ENCODE results near the gene NOSIP.
"Not testable (repeated sequence)": the region's sequence is repeated elsewhere in the genome, so short reads cannot be mapped to it uniquely, and the experiment has no call there.

Gene NOSIP

GRCh38 chr19:49580264-49581006, at the start of gene NOSIP:
Gene NOSIP, minus strand, starts transcription at chr19:49580556. Its CDS starts 19,865 bp downstream, at chr19:49560691.
- peak; percentile 96 for DNase-seq

- no peak for DNase-seq
Measured at GRCh38 chr19:49629659-49630058, 49.3 kb upstream of the NOSIP start.

- no peak for DNase-seq
Measured at GRCh38 chr19:49626226-49626625, 45.9 kb upstream of the NOSIP start.

- no peak for DNase-seq
Measured at GRCh38 chr19:49624967-49625910, 44.9 kb upstream of the NOSIP start.

GRCh38 chr19:49617860-49618259, 37.5 kb upstream of the NOSIP start:
- not testable (repeated sequence) for DNase-seq

GRCh38 chr19:49616945-49617344, 36.6 kb upstream of the NOSIP start:
- no peak for DNase-seq

- no peak for DNase-seq
Measured at GRCh38 chr19:49616532-49616931, 36.2 kb upstream of the NOSIP start.

GRCh38 chr19:49615861-49616260, 35.5 kb upstream of the NOSIP start:
- DNase-seq = no peak

GRCh38 chr19:49614096-49614833, 33.9 kb upstream of the NOSIP start:
- DNase-seq = peak; percentile 68

GRCh38 chr19:49613374-49613773, 33.0 kb upstream of the NOSIP start:
- no peak for DNase-seq

- DNase-seq = no peak
Measured at GRCh38 chr19:49609499-49610092, 29.2 kb upstream of the NOSIP start.

- DNase-seq = no peak
Measured at GRCh38 chr19:49605605-49606004, 25.2 kb upstream of the NOSIP start.

- DNase-seq = no peak
Measured at GRCh38 chr19:49602806-49603205, 22.4 kb upstream of the NOSIP start.

GRCh38 chr19:49601482-49602038, 21.2 kb upstream of the NOSIP start:
- DNase-seq = no peak

GRCh38 chr19:49599378-49600295, 19.3 kb upstream of the NOSIP start:
- no peak for DNase-seq

- no peak for DNase-seq
Measured at GRCh38 chr19:49597703-49597974, 17.3 kb upstream of the NOSIP start.

- no peak for DNase-seq
Measured at GRCh38 chr19:49596954-49597702, 16.8 kb upstream of the NOSIP start.

GRCh38 chr19:49596407-49596806, 16.1 kb upstream of the NOSIP start:
- DNase-seq = no peak

GRCh38 chr19:49595819-49596404, 15.6 kb upstream of the NOSIP start:
- DNase-seq = no peak

Data from activated CD8-positive, alpha-beta memory T cell treated with anti-CD3 and anti-CD28 coated beads, Interleukin-2, amount 50 U/mL, for 48 hours (primary cell).